ENCODE measurements around the gene B3GALT5. TPM values are rescaled to one million over a fixed set of nuclear protein-coding genes. Genes with fewer than 3 reads are reported as not detected.

Gene B3GALT5
- total and polyA plus RNA-seq, 2 experiments from 2014 or later = 3.1 to 7.0 TPM

DNA sequence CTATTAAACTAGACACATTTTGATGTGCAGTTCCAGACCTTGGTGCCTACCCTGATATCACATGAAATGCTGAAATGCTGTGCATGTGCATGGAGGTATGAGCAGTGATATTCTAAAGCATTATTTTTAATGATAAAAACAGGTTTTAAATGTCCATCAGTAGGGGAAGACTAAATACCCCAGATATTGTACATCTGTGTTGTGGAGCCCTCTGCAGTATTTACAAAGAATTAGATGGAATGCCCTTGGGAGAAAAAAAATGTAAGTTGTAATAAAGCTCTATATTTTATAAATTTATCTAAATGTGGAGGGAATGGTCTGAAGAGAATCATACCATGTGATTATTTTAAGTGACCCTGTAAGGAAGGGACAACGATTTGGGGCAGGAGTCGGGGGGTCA lies 93.1 kb downstream of the B3GALT5 start:
- no peaks in the 10 kb centered on the region for H4K20me1 ChIP-seq (ENCODE audit: insufficient read depth, poor library complexity, severe bottlenecking)
- no peaks in the 10 kb centered on the region for H3K9me3 ChIP-seq (ENCODE audit: low read depth)
- H3K27me3 ChIP-seq = no peaks in the 10 kb centered on the region
- H3K79me2 ChIP-seq = no peaks in the 10 kb centered on the region
- no peaks in the 10 kb centered on the region for H3K4me1 ChIP-seq (ENCODE audit: insufficient read depth)
- no peak overlapping the region for H3K4me2 ChIP-seq
- no peak overlapping the region for H3K4me3 ChIP-seq
- H2AFZ ChIP-seq = no peak overlapping the region
- TF ChIP-seq CTCF (IDR thresholded peaks at IDR 0.05; ENCODE audit: poor library complexity) = no peak
- TF ChIP-seq EZH2phosphoT487 (IDR thresholded peaks at IDR 0.05; ENCODE audit: low read depth, severe bottlenecking, unreplicated experiment) = no peak
- no peak for TF ChIP-seq EZH2 (IDR thresholded peaks at IDR 0.05; ENCODE audit: borderline replicate concordance)
- 96% methylated on average over 2 of the region's 2 CpGs for WGBS (ENCODE audit: low lambda C conversion rate, missing lambda C conversion rate)
- H3K36me3 ChIP-seq (replicated peaks; ENCODE audit: insufficient read depth, low read depth) = no peaks in the 10 kb centered on the region
- H3K9me2 ChIP-seq (replicated peaks; ENCODE audit: insufficient read depth) = no peaks in the 10 kb centered on the region
- no peak for DNase-seq (ENCODE audit: low spot score)
- H3K27ac ChIP-seq = no peak overlapping the region

DNA sequence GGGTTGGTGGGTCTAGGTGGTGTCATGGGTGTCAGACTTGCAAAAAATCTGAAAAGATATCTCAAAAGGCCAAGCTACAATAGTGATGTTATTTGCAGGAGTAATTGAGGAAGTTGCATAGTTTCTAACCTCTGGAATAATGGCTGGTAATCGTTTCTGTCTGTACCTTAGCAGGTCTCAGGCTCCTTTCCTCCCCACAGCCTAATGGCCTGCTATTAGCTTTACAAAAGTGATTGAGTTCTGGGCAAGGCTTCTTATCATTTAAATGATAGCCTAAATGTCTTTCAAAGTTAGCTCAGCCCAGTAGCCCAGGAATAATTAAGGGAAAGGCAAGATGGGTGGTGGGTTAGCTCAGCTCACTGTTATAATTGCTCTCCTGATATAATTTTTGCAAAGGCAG lies 94.6 kb downstream of the B3GALT5 start:
- Histone ChIP-seq H3K9me3 (ENCODE audit: low read depth) (no peaks in the 10 kb centered on the region), H3K79me2 (no peaks in the 10 kb centered on the region), H3K9me2 (replicated peaks; ENCODE audit: insufficient read depth) (no peaks in the 10 kb centered on the region), H3K27ac (peak overlapping the region; percentile 43), H3K4me1 (ENCODE audit: insufficient read depth) (no peaks in the 10 kb centered on the region), H2AFZ (no peak overlapping the region), H3K36me3 (replicated peaks; ENCODE audit: insufficient read depth, low read depth) (no peaks in the 10 kb centered on the region), H3K4me2 (no peak overlapping the region), H3K27me3 (no peaks in the 10 kb centered on the region), H4K20me1 (ENCODE audit: insufficient read depth, poor library complexity, severe bottlenecking) (no peaks in the 10 kb centered on the region), H3K4me3 (no peak overlapping the region)
- WGBS (ENCODE audit: low lambda C conversion rate, missing lambda C conversion rate) = 11% methylated on average over 1 of the region's 1 CpG
- TF ChIP-seq EZH2phosphoT487 (IDR thresholded peaks at IDR 0.05; ENCODE audit: low read depth, severe bottlenecking, unreplicated experiment) (no peak), CTCF (IDR thresholded peaks at IDR 0.05; ENCODE audit: poor library complexity) (no peak), EZH2 (IDR thresholded peaks at IDR 0.05; ENCODE audit: borderline replicate concordance) (no peak)
- no peak for DNase-seq (ENCODE audit: low spot score)

DNA sequence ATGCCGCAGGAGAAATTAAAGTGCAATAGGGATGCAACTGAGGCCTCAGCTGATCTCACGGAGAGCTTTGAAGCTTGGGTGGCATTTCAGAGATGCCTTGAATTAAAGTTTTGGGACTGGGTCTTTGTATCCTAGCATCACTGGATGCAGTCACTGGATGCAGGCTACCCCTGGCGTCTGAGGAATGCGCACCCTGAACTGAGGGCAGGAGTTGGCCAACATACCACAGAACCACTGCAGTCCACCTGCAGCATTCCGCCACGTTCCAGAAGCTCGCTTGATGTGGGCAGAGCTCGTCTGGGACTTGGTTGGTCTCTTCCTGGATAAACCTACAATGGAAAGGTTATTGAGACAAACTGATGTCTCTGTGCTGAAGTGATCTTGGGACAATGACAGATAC lies 98.1 kb downstream of the B3GALT5 start:
- WGBS (ENCODE audit: low lambda C conversion rate, missing lambda C conversion rate) = 94% methylated on average over 8 of the region's 8 CpGs
- H4K20me1 ChIP-seq (ENCODE audit: insufficient read depth, poor library complexity, severe bottlenecking) = no peaks in the 10 kb centered on the region

More for the DNA sequence above, 98.1 kb downstream of the B3GALT5 start:
- no peaks in the 10 kb centered on the region for H3K4me1 ChIP-seq (ENCODE audit: insufficient read depth)
- no peak overlapping the region for H2AFZ ChIP-seq
- no peak overlapping the region for H3K4me2 ChIP-seq
- no peak for TF ChIP-seq EZH2 (IDR thresholded peaks at IDR 0.05; ENCODE audit: borderline replicate concordance)
- TF ChIP-seq CTCF (IDR thresholded peaks at IDR 0.05; ENCODE audit: poor library complexity) = no peak
- TF ChIP-seq EZH2phosphoT487 (IDR thresholded peaks at IDR 0.05; ENCODE audit: low read depth, severe bottlenecking, unreplicated experiment) = no peak
- H3K27me3 ChIP-seq = no peaks in the 10 kb centered on the region
- no peak for DNase-seq (ENCODE audit: low spot score)
- no peaks in the 10 kb centered on the region for H3K9me2 ChIP-seq (replicated peaks; ENCODE audit: insufficient read depth)
- no peak overlapping the region for H3K27ac ChIP-seq
- no peaks in the 10 kb centered on the region for H3K9me3 ChIP-seq (ENCODE audit: low read depth)
- H3K4me3 ChIP-seq = no peak overlapping the region
- H3K36me3 ChIP-seq (replicated peaks; ENCODE audit: insufficient read depth, low read depth) = no peaks in the 10 kb centered on the region
- no peaks in the 10 kb centered on the region for H3K79me2 ChIP-seq
